DND-41 (cell line): Measurements from ENCODE around the gene CELF5.
"Not testable (repeated sequence)": the region's sequence is repeated elsewhere in the genome, so short reads cannot be mapped to it uniquely, and the experiment has no call there.

Experiments used
- ATAC-seq: fragments of 200-7000 bp; cut with Tn5 transposase; 3 replicates; pipeline ENCODE4 v1.9.1; 2021; ENCODE audit warnings: low read depth; ENCODE audit not compliant: insufficient read depth
- DNase-seq: peaks from one replicate; pipeline ENCODE4 v3.0.0-alpha.2; 2020
- H2AFZ ChIP-seq: 2 replicates; pipeline ENCODE4 v1.6.0; 2012; ENCODE audit warnings: low read depth, low read length
- H3K27ac ChIP-seq: 2 replicates; pipeline ENCODE4 v1.5.1; 2012; ENCODE audit warnings: low read length, inconsistent platforms
- H3K27me3 ChIP-seq: fragments of 200-600 bp; sonication (generic); 2 replicates; pipeline ENCODE4 v1.6.0; 2012; ENCODE audit warnings: low read length, mild to moderate bottlenecking, inconsistent platforms; ENCODE audit not compliant: insufficient read depth, poor library complexity
- H3K36me3 ChIP-seq: 2 replicates; pipeline ENCODE4 v1.5.1; 2012; ENCODE audit warnings: low read length, inconsistent platforms; ENCODE audit not compliant: insufficient read depth
- H3K4me1 ChIP-seq: 2 replicates; pipeline ENCODE4 v1.5.1; 2012; ENCODE audit warnings: mild to moderate bottlenecking, low read length; ENCODE audit not compliant: insufficient read depth
- H3K4me2 ChIP-seq: 2 replicates; pipeline ENCODE4 v1.6.0; 2012; ENCODE audit warnings: mild to moderate bottlenecking, moderate library complexity, low read length, inconsistent platforms; ENCODE audit not compliant: insufficient read depth
- H3K4me3 ChIP-seq, 2 experiments: fragments of 200-600 bp in 1 of 2; shearing (Covaris generic) in 1 of 2; 2 replicates each; pipeline ENCODE4 v1.5.1; 2012 to 2016; ENCODE audit warnings: inconsistent platforms in 2 of 2, low read length in 2 of 2, mild to moderate bottlenecking in 2 of 2, low read depth in 1 of 2, moderate library complexity in 1 of 2
- H3K79me2 ChIP-seq: 2 replicates; pipeline ENCODE4 v1.6.0; 2012; ENCODE audit warnings: low read length, inconsistent platforms; ENCODE audit not compliant: insufficient read depth
- H3K9ac ChIP-seq: 2 replicates; pipeline ENCODE4 v1.6.0; 2012; ENCODE audit warnings: low read depth, mild to moderate bottlenecking, inconsistent platforms, low read length, moderate library complexity
- H3K9me3 ChIP-seq: 2 replicates; pipeline ENCODE4 v1.5.1; 2012; ENCODE audit warnings: low read length, moderate library complexity, mild to moderate bottlenecking, inconsistent platforms; ENCODE audit not compliant: insufficient read depth, severe bottlenecking
- H4K20me1 ChIP-seq: 2 replicates; pipeline ENCODE4 v1.6.0; 2012; ENCODE audit warnings: low read length; ENCODE audit not compliant: insufficient read depth
- CTCF ChIP-seq: IDR thresholded peaks from 2 replicates; pipeline ENCODE4 v1.5.1; 2012; ENCODE audit warnings: borderline replicate concordance, low read length, moderate library complexity, mild to moderate bottlenecking; ENCODE audit not compliant: poor library complexity, severe bottlenecking; ENCODE audit errors: extremely low read depth
- EZH2 ChIP-seq: IDR thresholded peaks from 3 replicates; pipeline ENCODE4 v1.6.1; 2012; ENCODE audit warnings: borderline replicate concordance, low read depth, mild to moderate bottlenecking, moderate library complexity, low read length, inconsistent platforms; ENCODE audit not compliant: severe bottlenecking

The CELF5 gene

GRCh38 chr19:3342246-3342645 lies 117.8 kb downstream of the CELF5 start:
- Histone ChIP-seq H3K27me3 (no peaks in the 10 kb centered on the region), H2AFZ (no peak overlapping the region), H3K9me3 (no peaks in the 10 kb centered on the region), H3K4me3 (no peak overlapping the region), H3K4me2 (no peak overlapping the region), H3K27ac (no peak overlapping the region), H3K36me3 (no peaks in the 10 kb centered on the region), H4K20me1 (no peaks in the 10 kb centered on the region), H3K4me1 (peaks cover 18% of the 10 kb centered on the region), H3K9ac (no peak overlapping the region), H3K79me2 (no peaks in the 10 kb centered on the region)
- no peak for ATAC-seq
- no peak for DNase-seq
- no peak for TF ChIP-seq EZH2
- no peak for TF ChIP-seq CTCF

- ATAC-seq, H3K4me2 ChIP-seq: not testable (repeated sequence)
Observed at GRCh38 chr19:3342962-3343361, 118.5 kb downstream of the CELF5 start.

GRCh38 chr19:3343619-3344502 lies 119.4 kb downstream of the CELF5 start:
- Histone ChIP-seq H3K9ac (no peak overlapping the region), H3K4me1 (peaks cover 8% of the 10 kb centered on the region), H3K36me3 (no peaks in the 10 kb centered on the region), H3K27me3 (no peaks in the 10 kb centered on the region), H3K27ac (no peak overlapping the region), H4K20me1 (no peaks in the 10 kb centered on the region), H3K4me3 (no peak overlapping the region), H3K9me3 (no peaks in the 10 kb centered on the region), H2AFZ (no peak overlapping the region), H3K79me2 (no peaks in the 10 kb centered on the region), H3K4me2 (no peak overlapping the region)
- DNase-seq, result peak; percentile 57
- TF ChIP-seq EZH2 (no peak), CTCF (no peak)
- ATAC-seq, result peak; percentile 72

More at GRCh38 chr19:3342962-3343361, 118.5 kb downstream of the CELF5 start:
- not testable (repeated sequence) for H3K27me3 ChIP-seq, H3K4me3 ChIP-seq, H3K9me3 ChIP-seq, H2AFZ ChIP-seq, H4K20me1 ChIP-seq, H3K79me2 ChIP-seq, H3K27ac ChIP-seq, H3K9ac ChIP-seq, H3K36me3 ChIP-seq, DNase-seq
- peaks cover 16% of the 10 kb centered on the region for H3K4me1 ChIP-seq

GRCh38 chr19:3344608-3345598 lies 120.4 kb downstream of the CELF5 start:
- no peak overlapping the region for H3K4me3 ChIP-seq
- H3K4me1 ChIP-seq, result peaks cover 5% of the 10 kb centered on the region
- ATAC-seq (no peak), DNase-seq (no peak)
- H3K4me2 ChIP-seq, result no peak overlapping the region
- no peaks in the 10 kb centered on the region for H3K36me3 ChIP-seq
- no peaks in the 10 kb centered on the region for H3K79me2 ChIP-seq
- H3K27me3 ChIP-seq, result no peaks in the 10 kb centered on the region
- no peak for TF ChIP-seq EZH2
- TF ChIP-seq CTCF, result no peak
- no peak overlapping the region for H2AFZ ChIP-seq
- H3K9ac ChIP-seq, result no peak overlapping the region
- no peaks in the 10 kb centered on the region for H4K20me1 ChIP-seq
- H3K27ac ChIP-seq, result no peak overlapping the region
- no peaks in the 10 kb centered on the region for H3K9me3 ChIP-seq
